HG03571 (cell line): Measurements from ENCODE around the gene TCERG1L.

Source experiments
- ATAC-seq: cut with Tn5 transposase; IDR thresholded peaks from one replicate; pipeline ENCODE4 v1.9.1; 2021; ENCODE audit not compliant: unreplicated experiment

The TCERG1L gene

GRCh38 chr10:131129544-131129943 lies 182.0 kb downstream of the TCERG1L start:
- ATAC-seq, result no peak

GRCh38 chr10:131128731-131129130 lies 182.8 kb downstream of the TCERG1L start:
- ATAC-seq, result no peak

GRCh38 chr10:131127610-131128009 lies 183.9 kb downstream of the TCERG1L start:
- no peak for ATAC-seq

GRCh38 chr10:131127138-131127589 lies 184.4 kb downstream of the TCERG1L start:
- ATAC-seq, result no peak

GRCh38 chr10:131126321-131127137 lies 185.0 kb downstream of the TCERG1L start:
- ATAC-seq, result no peak

- ATAC-seq, result no peak
Observed at GRCh38 chr10:131125511-131126225, 185.9 kb downstream of the TCERG1L start.

GRCh38 chr10:131124945-131125344 lies 186.6 kb downstream of the TCERG1L start:
- no peak for ATAC-seq

- no peak for ATAC-seq
Observed at GRCh38 chr10:131123496-131123895, 188.0 kb downstream of the TCERG1L start.

GRCh38 chr10:131121511-131122035 lies 189.9 kb downstream of the TCERG1L start:
- no peak for ATAC-seq

GRCh38 chr10:131119626-131120355 lies 191.7 kb downstream of the TCERG1L start:
- ATAC-seq, result no peak

- no peak for ATAC-seq
Observed at GRCh38 chr10:131117416-131118212, 193.9 kb downstream of the TCERG1L start.

GRCh38 chr10:131116991-131117375 lies 194.5 kb downstream of the TCERG1L start:
- ATAC-seq, result no peak

- ATAC-seq, result no peak
Observed at GRCh38 chr10:131116216-131116990, 195.1 kb downstream of the TCERG1L start.

GRCh38 chr10:131115801-131116200 lies 195.7 kb downstream of the TCERG1L start:
- ATAC-seq, result no peak

- no peak for ATAC-seq
Observed at GRCh38 chr10:131115321-131115720, 196.2 kb downstream of the TCERG1L start.

GRCh38 chr10:131114846-131115245 lies 196.7 kb downstream of the TCERG1L start:
- ATAC-seq, result no peak

- no peak for ATAC-seq
Observed at GRCh38 chr10:131113709-131114291, 197.7 kb downstream of the TCERG1L start.

GRCh38 chr10:131113165-131113564 lies 198.4 kb downstream of the TCERG1L start:
- no peak for ATAC-seq

- ATAC-seq, result no peak
Observed at GRCh38 chr10:131112691-131113090, 198.8 kb downstream of the TCERG1L start.
